Tibial artery (tissue), 4 donors: ENCODE measurements around the gene MBNL3.

ENCODE experiments used
- DNase-seq, 2 donors: peaks; one replicate each; pipeline ENCODE4 v3.0.0-alpha.2; 2019
- H3K27ac ChIP-seq, 2 donors: fragments of 200-600 bp; sonication (generic) in 1 of 2; 1 replicate in 1 of 2; 2 replicates in 1 of 2; pipeline ENCODE4 v1.5.1; 2018 to 2019; ENCODE audit warnings: mild to moderate bottlenecking in 1 of 2
- H3K27me3 ChIP-seq, 2 donors: fragments of 200-600 bp; sonication (generic) in 1 of 2; one replicate each; pipeline versions ENCODE4 v1.5.1 to v1.6.0; 2016 to 2019
- H3K36me3 ChIP-seq, 3 donors: fragments of 200-600 bp; sonication (generic) in 2 of 3; one replicate each; pipeline ENCODE4 v1.5.1; 2016 to 2019; ENCODE audit warnings: mild to moderate bottlenecking in 2 of 3
- H3K4me1 ChIP-seq, 4 donors: fragments of 200-600 bp; sonication (generic) in 2 of 4; 1 replicate in 3 of 4; 2 replicates in 1 of 4; pipeline ENCODE4 v1.5.1; 2016 to 2019
- H3K4me3 ChIP-seq, 2 donors: fragments of 200-600 bp; sonication (generic) in 1 of 2; 1 replicate in 1 of 2; 2 replicates in 1 of 2; pipeline ENCODE4 v1.5.1; 2018 to 2019; ENCODE audit warnings: mild to moderate bottlenecking in 2 of 2
- H3K9me3 ChIP-seq, 3 donors: fragments of 200-600 bp; sonication (generic) in 1 of 3; one replicate each; pipeline ENCODE4 v1.5.1; 2016 to 2019
- CTCF ChIP-seq, 2 experiments: fragments of 200-600 bp in 1 of 2; fragments of 450-650 bp in 1 of 2; IDR thresholded peaks; one replicate each; pipeline ENCODE4 v1.5.1; 2017 to 2019; ENCODE audit warnings: antibody characterized with exemption in 2 of 2, mild to moderate bottlenecking in 1 of 2, moderate library complexity in 1 of 2
- intact Hi-C: fragments of 100-400 bp; cut with DNase I; formaldehyde crosslinking; loops from one replicate; pipeline ENCODE4 v1.15.0; 2023; ENCODE audit warnings: low total_unique reads

MBNL3 gene

DNA sequence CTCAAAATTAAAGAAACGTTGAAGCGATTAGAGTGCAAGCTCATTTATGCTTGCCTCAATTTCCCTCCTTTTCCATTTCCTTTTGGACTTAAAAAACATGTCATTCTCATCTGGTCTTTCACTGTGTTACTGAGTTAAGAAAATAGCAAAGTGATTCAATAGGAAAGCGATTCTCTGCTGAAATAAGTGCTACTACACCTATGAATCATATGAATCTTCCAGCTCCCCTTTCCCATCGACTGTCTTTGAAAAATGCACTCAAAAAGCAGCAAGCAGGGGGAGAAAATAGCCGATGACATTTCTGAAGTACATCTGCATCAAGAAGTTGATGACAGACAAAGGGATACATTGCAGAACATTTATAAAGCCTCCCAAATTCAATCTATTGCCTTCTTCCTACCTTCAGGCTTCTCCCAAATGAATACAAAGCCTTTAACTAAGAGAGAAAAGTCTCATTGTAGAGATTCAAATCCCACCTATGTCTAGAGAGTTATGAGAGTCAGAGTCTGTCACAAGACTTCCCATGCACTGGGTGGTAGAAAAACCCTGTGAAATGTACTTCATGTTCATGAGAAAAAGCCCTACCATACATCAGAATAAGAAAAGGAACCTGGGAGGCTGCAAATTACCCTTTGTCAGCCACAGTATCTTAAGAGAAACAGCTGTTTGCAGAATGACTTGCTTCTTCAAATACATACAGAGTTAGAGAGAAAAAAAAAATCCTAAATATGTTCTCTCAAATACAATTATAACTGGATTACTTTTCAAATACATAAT is 78.9 kb downstream of the MBNL3 start:
- Histone ChIP-seq H3K27me3 (no peaks in the 10 kb centered on the region), H3K27ac (no peak overlapping the region), H3K4me1 (no peaks in the 10 kb centered on the region), H3K4me3 (no peak overlapping the region), H3K9me3 (no peaks in the 10 kb centered on the region), H3K36me3 (no peaks in the 10 kb centered on the region)
- intact Hi-C loops, result no loop called here
- TF ChIP-seq CTCF (IDR thresholded peaks at IDR 0.05), result no peak
- DNase-seq, result no peak

DNA sequence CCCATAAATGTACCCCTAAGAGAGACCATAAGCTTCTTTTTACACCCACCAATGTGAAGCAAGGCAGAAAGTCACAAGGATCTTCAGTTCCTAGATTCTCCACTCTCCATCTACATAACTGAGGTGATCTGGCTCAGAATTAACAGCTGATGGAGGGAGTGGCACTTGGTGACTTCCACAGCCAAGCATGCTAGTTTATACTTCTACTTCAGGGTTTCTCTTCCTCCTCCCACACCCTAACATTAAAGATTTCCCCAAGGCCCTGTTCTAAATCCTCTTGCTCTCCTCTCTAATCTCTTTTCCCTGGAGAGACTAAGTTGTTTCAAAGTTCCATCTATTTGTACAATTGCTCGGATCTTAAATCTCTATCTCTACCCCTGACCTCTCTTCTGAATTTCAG is 81.1 kb downstream of the MBNL3 start:
- H3K9me3 ChIP-seq, result no peaks in the 10 kb centered on the region
- intact Hi-C loops, result no loop called here
- TF ChIP-seq CTCF (IDR thresholded peaks at IDR 0.05), result no peak
- H3K36me3 ChIP-seq, result no peaks in the 10 kb centered on the region
- H3K4me1 ChIP-seq, result no peaks in the 10 kb centered on the region
- H3K4me3 ChIP-seq, result no peak overlapping the region
- no peaks in the 10 kb centered on the region for H3K27me3 ChIP-seq
- no peak for DNase-seq
- no peak overlapping the region for H3K27ac ChIP-seq

DNA sequence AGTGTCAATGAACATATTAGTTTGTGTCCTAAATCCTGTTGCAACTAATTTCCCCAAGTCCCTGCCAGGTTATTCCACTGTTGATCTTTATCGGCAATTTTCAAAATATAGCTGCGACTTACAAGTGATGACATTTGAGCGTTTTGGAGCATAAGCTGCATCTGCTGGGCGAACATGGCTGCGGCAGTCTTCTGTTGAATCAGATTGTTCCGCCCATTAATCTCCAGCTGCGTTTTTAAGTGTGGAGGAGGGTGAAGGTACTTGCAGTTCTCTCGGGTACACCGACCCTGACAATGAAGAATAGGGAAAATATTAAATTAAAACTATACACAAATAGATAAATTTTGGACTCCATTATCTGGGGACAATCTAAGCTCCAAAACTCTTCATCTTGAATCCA is 82.7 kb downstream of the MBNL3 start:
- intact Hi-C loops, result no loop called here
- no peak for DNase-seq
- TF ChIP-seq CTCF (IDR thresholded peaks at IDR 0.05), result no peak

DNA sequence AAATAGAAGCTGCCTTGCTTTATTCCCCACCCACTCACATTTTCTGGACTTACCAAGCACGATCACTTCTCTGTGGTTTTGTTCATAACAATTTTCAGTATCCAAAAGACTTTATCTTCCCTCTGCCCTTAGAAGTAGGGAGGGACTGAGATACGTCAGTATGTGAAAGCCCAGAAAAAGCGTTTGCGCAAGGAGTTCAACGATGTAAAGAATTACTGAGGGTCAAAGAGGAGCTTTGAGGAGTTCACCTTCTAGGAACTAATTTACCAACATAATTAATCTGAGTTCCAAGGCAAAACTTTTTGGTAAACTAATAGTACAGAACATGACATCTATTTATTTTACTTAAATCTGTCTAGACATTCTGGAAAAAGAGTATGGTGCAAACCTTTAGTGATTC is 84.6 kb downstream of the MBNL3 start:
- no peaks in the 10 kb centered on the region for H3K36me3 ChIP-seq
- no peak overlapping the region for H3K4me3 ChIP-seq
- no peaks in the 10 kb centered on the region for H3K4me1 ChIP-seq
- no peaks in the 10 kb centered on the region for H3K27me3 ChIP-seq
- no peak overlapping the region for H3K27ac ChIP-seq
- no peak for TF ChIP-seq CTCF (IDR thresholded peaks at IDR 0.05)
- no peaks in the 10 kb centered on the region for H3K9me3 ChIP-seq
- intact Hi-C loops, result no loop called here
- no peak for DNase-seq

More for the DNA sequence above, 82.7 kb downstream of the MBNL3 start:
- Histone ChIP-seq H3K4me1 (no peaks in the 10 kb centered on the region), H3K27ac (no peak overlapping the region), H3K27me3 (no peaks in the 10 kb centered on the region), H3K4me3 (no peak overlapping the region), H3K9me3 (no peaks in the 10 kb centered on the region), H3K36me3 (no peaks in the 10 kb centered on the region)

DNA sequence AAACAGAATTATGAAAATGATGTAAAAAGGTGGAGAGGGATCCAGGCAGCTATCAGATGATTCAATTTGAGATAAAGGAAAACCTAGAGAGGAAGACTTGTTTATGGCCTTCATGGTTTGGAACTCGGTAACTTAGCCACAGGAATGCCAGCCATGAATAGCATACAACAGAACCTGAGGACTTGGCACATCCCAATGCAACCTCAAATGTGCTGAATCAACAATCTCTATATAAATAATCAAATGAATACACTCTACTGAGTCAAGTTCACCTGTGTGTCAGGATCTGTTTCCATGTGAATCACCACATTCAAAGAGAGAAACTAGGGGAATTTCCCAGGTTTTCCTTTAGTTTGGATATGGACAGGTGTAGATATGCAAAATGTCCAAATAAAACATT is 86.9 kb downstream of the MBNL3 start:
- Histone ChIP-seq H3K9me3 (no peaks in the 10 kb centered on the region), H3K36me3 (no peaks in the 10 kb centered on the region), H3K27me3 (no peaks in the 10 kb centered on the region), H3K4me1 (no peaks in the 10 kb centered on the region), H3K27ac (no peak overlapping the region), H3K4me3 (no peak overlapping the region)
- intact Hi-C loops, result no loop called here
- no peak for TF ChIP-seq CTCF (IDR thresholded peaks at IDR 0.05)
- no peak for DNase-seq

DNA sequence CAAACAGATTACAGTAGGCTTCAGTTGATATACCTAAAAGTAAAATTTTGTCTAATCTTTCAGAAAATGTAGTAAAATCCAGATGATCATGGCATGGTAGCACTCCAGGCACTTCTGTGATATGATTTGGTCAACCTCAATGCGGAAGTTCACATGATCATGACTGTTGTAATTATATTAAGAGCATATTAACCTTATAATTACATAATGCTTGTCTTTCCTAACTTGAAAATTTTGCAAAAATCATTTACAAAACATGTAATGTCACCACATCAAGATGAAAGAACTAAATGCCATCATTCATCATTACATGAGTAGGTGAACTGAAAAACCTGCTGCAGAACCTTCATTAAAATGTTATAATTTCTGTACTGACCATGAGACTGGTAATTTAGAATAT is 88.1 kb downstream of the MBNL3 start:
- no peak overlapping the region for H3K4me3 ChIP-seq

More for the DNA sequence above, 88.1 kb downstream of the MBNL3 start:
- no peaks in the 10 kb centered on the region for H3K9me3 ChIP-seq
- TF ChIP-seq CTCF (IDR thresholded peaks at IDR 0.05), result no peak
- H3K36me3 ChIP-seq, result no peaks in the 10 kb centered on the region
- intact Hi-C loops, result no loop called here
- H3K27me3 ChIP-seq, result no peaks in the 10 kb centered on the region
- no peak for DNase-seq
- H3K27ac ChIP-seq, result no peak overlapping the region
- no peaks in the 10 kb centered on the region for H3K4me1 ChIP-seq
